Chondrocyte (in vitro differentiated cells): ENCODE measurements around the gene KANK2. TPM values are rescaled to one million over a fixed set of nuclear protein-coding genes. Genes with fewer than 3 reads are reported as not detected.
"Not testable (repeated sequence)": the region's sequence is repeated elsewhere in the genome, so short reads cannot be mapped to it uniquely, and the experiment has no call there.

Experiments
- DNase-seq: peaks from one replicate; pipeline ENCODE4 v3.0.0; 2021; ENCODE audit warnings: mixed read lengths, low spot score
- H3K27ac Mint-ChIP-seq: one replicate; pipeline ENCODE4 v1.8.0; 2021; ENCODE audit warnings: mild to moderate bottlenecking, moderate library complexity, mixed read lengths; ENCODE audit not compliant: unreplicated experiment
- H3K27me3 Mint-ChIP-seq: 2 replicates; pipeline ENCODE4 v1.8.0; 2021; ENCODE audit warnings: low read depth, mixed read lengths
- H3K36me3 Mint-ChIP-seq: 2 replicates; pipeline ENCODE4 v1.8.0; 2021; ENCODE audit warnings: low read depth, mixed read lengths
- H3K4me1 Mint-ChIP-seq: 2 replicates; pipeline ENCODE4 v1.8.0; 2021; ENCODE audit warnings: low read depth, mild to moderate bottlenecking, mixed read lengths
- H3K4me3 Mint-ChIP-seq: one replicate; pipeline ENCODE4 v1.8.0; 2021; ENCODE audit warnings: mild to moderate bottlenecking, moderate library complexity, mixed read lengths; ENCODE audit not compliant: unreplicated experiment
- H3K9me3 Mint-ChIP-seq: 2 replicates; pipeline ENCODE4 v1.8.0; 2021; ENCODE audit warnings: low read depth, mixed read lengths
- total RNA-seq: library from RNA; stranded (reverse); gene quantifications from 3 replicates; pipeline ENCODE4 v1.2.1, GENCODE V29; 2021
- TF ChIP-seq, protein P1 (sequence below): fragments of 200-600 bp; sonication (generic); IDR thresholded peaks from 2 replicates; pipeline ENCODE4 v1.5.0; 2021; ENCODE audit warnings: antibody characterized with exemption, mild to moderate bottlenecking, moderate library complexity

The KANK2 gene
- total RNA-seq, 1 donor from 2014 or later: 243 TPM

DNA sequence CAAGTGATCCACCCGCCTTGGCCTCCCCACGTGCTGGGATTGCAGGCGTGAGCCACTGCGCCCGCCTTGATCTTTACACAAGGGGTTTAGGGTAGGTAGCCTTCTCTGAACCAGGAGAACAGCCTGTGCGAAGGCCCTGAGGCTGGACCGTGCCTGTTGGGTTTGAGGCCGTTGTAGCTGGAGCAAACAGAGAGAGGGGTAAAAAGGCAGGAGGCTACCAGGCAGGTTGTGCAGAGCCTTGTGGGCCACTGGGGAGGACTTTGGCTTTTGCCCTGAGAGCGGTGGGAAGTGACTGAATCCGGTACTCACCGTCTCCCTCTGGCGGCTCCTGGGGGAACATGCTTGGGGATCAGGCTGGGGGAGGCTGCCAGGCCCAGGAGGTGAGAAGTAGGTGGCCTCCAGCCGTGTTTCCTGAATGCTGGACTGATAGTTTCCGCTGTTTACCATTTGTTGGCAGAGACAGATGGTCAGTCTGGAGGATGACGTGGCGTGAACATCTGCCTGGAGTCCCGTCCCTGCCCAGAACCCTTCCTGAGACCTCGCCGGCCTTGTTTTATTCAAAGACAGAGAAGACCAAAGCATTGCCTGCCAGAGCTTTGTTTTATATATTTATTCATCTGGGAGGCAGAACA lies 66.4 kb downstream of the KANK2 start:
- TF ChIP-seq, protein P1, sequence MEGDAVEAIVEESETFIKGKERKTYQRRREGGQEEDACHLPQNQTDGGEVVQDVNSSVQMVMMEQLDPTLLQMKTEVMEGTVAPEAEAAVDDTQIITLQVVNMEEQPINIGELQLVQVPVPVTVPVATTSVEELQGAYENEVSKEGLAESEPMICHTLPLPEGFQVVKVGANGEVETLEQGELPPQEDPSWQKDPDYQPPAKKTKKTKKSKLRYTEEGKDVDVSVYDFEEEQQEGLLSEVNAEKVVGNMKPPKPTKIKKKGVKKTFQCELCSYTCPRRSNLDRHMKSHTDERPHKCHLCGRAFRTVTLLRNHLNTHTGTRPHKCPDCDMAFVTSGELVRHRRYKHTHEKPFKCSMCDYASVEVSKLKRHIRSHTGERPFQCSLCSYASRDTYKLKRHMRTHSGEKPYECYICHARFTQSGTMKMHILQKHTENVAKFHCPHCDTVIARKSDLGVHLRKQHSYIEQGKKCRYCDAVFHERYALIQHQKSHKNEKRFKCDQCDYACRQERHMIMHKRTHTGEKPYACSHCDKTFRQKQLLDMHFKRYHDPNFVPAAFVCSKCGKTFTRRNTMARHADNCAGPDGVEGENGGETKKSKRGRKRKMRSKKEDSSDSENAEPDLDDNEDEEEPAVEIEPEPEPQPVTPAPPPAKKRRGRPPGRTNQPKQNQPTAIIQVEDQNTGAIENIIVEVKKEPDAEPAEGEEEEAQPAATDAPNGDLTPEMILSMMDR: peak; percentile 82
- Mint-ChIP-seq H3K4me1 (peaks cover 11% of the 10 kb centered on the region), H3K27ac (peak overlapping the region; percentile 36), H3K9me3 (no peaks in the 10 kb centered on the region), H3K36me3 (peaks cover 32% of the 10 kb centered on the region), H3K4me3 (no peak overlapping the region), H3K27me3 (no peaks in the 10 kb centered on the region)
- DNase-seq: no peak

GRCh38 chr19:11127905-11128304 lies 69.4 kb downstream of the KANK2 start:
- no peaks in the 10 kb centered on the region for H3K9me3 Mint-ChIP-seq
- H3K27ac Mint-ChIP-seq: peak overlapping the region; percentile 22
- DNase-seq: no peak
- H3K36me3 Mint-ChIP-seq: peaks cover 39% of the 10 kb centered on the region
- peaks cover 9% of the 10 kb centered on the region for H3K4me1 Mint-ChIP-seq
- no peaks in the 10 kb centered on the region for H3K27me3 Mint-ChIP-seq
- TF ChIP-seq, protein P1: no peak
- H3K4me3 Mint-ChIP-seq: no peak overlapping the region

- no peaks in the 10 kb centered on the region for H3K27me3 Mint-ChIP-seq
- peaks cover 32% of the 10 kb centered on the region for H3K36me3 Mint-ChIP-seq
- H3K9me3 Mint-ChIP-seq: no peaks in the 10 kb centered on the region
- peaks cover 9% of the 10 kb centered on the region for H3K4me1 Mint-ChIP-seq
- no peak overlapping the region for H3K27ac Mint-ChIP-seq
- TF ChIP-seq, protein P1: peak; percentile 89
- DNase-seq: no peak
- H3K4me3 Mint-ChIP-seq: no peak overlapping the region
Measured at GRCh38 chr19:11125994-11126685, 71.2 kb downstream of the KANK2 start.

DNA sequence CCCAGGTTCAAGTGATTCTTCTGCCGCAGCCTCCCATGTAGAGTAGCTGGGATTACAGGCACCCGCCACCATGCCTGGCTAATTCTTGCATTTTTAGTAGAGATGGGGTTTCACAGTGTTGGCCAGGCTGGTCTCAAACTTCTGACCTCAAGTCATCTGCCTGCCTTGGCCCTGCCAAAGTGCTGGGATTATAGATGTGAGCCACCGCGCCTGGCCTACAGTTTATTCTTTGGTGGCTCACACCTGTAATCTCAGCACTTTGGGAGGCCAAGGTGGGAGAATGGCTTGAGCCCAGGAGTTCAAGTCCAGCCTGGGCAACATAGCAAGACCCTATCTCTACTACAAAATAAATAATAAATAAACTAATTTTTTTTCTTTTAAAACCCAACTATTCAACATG lies 73.2 kb downstream of the KANK2 start:
- H3K4me1 Mint-ChIP-seq, H3K27ac Mint-ChIP-seq, DNase-seq, H3K27me3 Mint-ChIP-seq, H3K9me3 Mint-ChIP-seq, H3K4me3 Mint-ChIP-seq: not testable (repeated sequence)
- peaks cover 29% of the 10 kb centered on the region for H3K36me3 Mint-ChIP-seq

GRCh38 chr19:11123114-11123513 lies 74.2 kb downstream of the KANK2 start:
- Mint-ChIP-seq H3K36me3 (peaks cover 35% of the 10 kb centered on the region), H3K4me1 (peaks cover 8% of the 10 kb centered on the region), H3K27me3 (no peaks in the 10 kb centered on the region), H3K4me3 (no peak overlapping the region), H3K9me3 (no peaks in the 10 kb centered on the region), H3K27ac (no peak overlapping the region)
- TF ChIP-seq, protein P1: no peak
- no peak for DNase-seq

GRCh38 chr19:11121963-11122362 lies 75.4 kb downstream of the KANK2 start:
- not testable (repeated sequence) for H3K9me3 Mint-ChIP-seq, H3K27me3 Mint-ChIP-seq, H3K4me3 Mint-ChIP-seq, DNase-seq, H3K4me1 Mint-ChIP-seq
- Mint-ChIP-seq H3K27ac (peak overlapping the region; percentile 27), H3K36me3 (peaks cover 34% of the 10 kb centered on the region)
